ENCODE measurements around the gene GBP7.
"Not testable (repeated sequence)": the region's sequence is repeated elsewhere in the genome, so short reads cannot be mapped to it uniquely, and the experiment has no call there.

The GBP7 gene, protein sequence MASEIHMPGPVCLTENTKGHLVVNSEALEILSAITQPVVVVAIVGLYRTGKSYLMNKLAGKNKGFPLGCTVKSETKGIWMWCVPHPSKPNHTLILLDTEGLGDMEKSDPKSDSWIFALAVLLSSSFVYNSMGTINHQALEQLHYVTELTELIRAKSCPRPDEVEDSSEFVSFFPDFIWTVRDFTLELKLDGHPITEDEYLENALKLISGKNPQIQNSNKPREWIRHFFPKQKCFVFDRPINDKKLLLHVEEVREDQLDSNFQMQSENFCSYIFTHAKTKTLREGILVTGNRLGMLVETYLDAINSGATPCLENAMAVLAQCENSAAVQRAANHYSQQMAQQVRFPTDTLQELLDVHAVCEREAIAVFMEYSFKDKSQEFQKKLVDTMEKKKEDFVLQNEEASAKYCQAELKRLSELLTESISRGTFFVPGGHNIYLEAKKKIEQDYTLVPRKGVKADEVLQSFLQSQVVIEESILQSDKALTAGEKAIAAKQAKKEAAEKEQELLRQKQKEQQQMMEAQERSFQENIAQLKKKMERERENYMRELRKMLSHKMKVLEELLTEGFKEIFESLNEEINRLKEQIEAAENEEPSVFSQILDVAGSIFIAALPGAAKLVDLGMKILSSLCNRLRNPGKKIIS

DNA sequence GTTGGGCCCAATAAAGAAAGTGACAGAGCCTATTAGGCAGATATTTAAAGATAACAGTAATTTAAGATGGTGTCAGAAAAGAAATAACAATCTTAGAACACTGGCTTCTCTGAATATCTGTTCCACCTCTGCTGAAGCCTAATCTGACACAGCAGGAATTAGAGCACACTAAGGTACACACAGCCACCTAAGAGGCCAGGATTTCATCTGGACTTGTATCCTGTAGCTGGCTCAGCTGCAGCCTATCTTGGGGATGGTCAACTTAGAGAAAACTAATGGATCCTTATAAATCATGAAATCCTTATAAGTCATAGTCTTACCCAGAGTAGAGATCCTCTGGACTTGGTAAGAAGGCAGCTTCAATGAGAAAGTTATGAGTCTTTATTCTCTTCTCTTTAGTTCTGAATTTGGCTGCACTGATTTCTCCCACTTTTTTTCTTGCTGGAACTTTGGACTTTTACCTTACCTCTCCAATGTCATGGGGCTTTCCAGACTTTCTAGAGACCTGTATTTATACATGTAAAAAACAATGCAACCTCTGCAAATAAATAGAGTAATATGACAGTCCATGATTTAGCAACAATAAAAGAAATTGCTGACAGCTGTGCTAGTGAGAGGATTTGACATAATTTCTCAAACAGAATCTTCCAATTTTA lies at the start of gene GBP7:
GBP7 (minus strand) TSS at position 403 of the 656 bp plus-strand sequence. CDS start 4,068 bp downstream, outside the sequence.
- no peak for DNase-seq

- DNase-seq = no peak
Measured at GRCh38 chr1:89221341-89221740, 45.5 kb upstream of the GBP7 start.

DNA sequence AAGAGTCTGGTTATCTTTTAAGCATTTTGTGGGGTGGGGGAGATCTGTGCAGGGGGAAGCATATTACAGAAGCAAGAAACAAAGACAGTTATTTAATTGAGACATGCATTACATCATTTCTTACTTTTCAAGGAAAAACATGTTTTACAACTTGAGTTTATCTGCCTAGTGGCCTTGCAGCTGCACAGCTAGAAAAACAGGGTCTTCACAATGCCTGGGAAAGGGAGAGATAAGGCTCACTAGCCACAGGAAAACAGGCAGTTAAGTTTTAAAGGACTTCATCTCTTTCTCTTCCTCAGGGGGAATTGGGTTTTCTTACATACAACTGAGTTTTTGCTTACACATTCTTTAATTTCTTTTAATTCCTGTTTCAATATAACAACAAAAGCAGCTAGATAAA lies 44.0 kb upstream of the GBP7 start:
- not testable (repeated sequence) for DNase-seq

DNA sequence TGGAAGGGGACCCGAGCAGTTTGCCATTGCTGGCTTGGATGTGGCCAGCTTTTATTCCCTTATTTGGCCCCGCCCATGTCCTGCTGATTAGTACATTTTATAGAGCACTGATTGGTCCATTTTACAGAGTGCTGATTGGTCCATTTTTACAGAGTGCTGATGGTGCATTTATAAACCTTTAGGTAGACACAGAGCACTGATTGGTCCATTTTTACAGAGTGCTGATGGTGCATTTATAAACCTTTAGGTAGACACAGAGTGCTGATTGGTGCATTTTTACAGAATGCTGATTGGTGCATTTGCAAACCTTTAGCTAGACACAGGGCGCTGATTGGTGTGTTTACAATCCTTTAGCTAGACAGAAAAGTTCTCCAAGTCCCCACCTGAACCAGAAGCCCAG lies 43.1 kb upstream of the GBP7 start:
- not testable (repeated sequence) for DNase-seq

DNA sequence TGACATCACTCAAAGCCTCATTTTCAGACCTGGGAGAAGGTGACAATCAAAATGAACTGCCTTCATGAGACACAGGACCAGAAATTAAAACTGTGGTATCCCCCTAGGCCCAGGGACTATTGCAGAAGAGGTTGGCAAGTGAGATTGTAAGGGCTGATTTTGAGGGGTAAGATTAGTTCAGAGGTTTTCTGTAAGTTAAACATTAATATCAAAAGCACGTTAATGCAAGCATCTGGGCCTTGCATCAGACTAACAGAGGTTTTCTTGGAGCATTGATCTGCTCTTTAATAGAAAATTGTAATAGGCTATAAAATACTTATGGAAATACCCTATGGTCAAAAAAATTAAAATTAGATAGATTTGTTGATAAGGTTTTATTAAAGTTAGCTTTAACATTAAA lies 37.5 kb upstream of the GBP7 start:
- DNase-seq = no peak

DNA sequence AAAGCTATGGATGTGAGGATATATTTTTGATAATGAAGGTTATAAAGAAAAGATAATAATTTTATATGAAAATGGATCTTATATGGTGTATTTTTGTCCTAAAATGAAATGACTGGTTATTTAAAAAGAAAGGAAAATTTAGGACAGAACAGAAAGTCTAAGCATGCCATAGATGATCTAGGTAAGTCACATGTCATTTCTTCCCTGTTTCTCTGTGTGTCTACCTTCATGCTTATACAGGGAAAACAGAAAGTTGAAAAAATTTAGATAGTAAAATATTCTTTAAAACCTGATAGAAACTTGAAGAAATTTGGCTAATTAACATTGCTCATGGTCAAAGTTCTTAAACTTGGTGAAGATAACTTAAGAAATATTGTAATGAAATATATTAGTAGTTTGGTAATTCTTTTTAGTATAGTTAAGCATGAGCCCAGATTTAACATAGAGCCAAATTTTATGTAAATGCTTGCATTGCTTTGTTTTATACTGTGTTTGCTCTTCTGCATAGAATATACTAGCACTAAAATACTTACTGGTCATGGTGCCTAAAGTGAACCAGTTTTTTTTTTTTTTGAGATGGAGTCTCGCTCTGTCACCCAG lies 35.3 kb upstream of the GBP7 start:
- no peak for DNase-seq

- DNase-seq = no peak
Measured at GRCh38 chr1:89206373-89206772, 30.6 kb upstream of the GBP7 start.

- DNase-seq = no peak
Measured at GRCh38 chr1:89203166-89203565, 27.4 kb upstream of the GBP7 start.

DNA sequence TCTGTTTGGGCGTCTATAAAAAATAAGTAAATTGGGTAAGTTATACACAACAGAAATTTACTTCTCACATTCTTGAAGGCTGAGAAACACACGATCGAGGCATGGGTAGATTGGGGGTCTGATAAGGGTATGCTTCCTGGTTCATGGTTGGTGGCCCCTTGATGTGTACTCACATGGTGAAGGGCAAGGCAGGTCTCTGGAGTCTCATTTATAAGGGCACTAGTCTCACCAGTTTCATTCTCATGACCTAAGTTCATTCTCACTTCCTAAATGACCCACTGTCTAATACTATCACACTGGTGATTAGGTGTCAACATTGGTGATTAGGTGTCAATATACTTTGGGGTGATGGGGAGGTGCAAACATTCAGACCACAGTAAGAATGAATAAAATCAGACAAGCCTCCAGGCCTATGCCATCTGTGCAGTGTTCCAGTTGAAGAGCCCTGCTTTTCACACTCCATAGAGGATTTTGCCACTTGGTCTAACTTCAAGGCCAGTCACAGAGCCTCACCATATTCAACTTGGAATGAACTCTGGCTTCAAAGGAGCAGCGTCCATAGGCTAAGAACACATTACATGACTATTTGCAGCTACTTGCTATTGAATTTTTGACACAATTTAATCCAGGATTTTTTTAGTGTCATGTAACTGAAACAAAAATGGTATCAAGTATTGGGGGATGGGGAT lies 25.4 kb upstream of the GBP7 start:
- no peak for DNase-seq

DNA sequence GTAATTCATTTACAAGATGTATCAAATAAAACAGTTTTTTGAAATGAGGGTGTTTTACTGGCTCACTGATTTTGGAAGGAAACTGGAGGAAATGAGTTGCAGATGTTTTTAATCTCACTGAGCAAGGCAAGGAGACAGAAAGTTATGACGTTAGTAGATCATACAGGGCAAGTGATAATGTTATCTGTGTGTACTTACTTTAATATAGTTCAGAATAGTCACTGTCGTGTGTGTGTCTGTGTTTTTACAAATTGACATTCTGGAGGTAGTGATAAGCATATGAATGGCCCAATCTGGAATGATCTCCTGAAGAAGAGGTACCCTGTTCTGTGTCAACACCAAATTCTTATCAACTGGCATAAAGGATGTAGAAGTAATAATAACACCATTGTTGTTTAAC lies 24.9 kb upstream of the GBP7 start:
- DNase-seq = no peak

DNA sequence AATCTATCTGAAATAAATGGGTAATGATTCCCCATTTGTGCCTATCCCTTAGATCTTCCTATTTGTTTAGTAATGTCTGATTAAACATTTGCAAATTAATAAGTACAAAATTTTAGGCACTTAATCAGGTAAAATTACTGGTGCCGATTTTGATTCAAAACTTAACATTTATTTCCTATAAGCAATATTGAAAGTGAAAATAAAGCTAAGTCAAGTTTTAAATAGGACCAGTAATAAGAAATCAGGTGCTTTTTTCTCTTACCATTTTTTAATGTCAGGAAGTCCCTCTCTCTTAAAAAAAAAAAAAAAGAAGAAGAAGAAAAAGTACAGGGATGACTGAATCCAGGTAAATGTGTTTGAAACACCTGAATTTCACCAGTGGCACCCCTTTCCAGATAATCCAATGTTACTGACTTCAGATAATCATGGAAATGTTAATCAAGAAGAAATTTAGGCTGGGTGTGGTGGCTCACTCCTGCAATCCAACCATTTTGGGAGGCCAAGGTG lies 23.8 kb upstream of the GBP7 start:
- DNase-seq = no peak

DNA sequence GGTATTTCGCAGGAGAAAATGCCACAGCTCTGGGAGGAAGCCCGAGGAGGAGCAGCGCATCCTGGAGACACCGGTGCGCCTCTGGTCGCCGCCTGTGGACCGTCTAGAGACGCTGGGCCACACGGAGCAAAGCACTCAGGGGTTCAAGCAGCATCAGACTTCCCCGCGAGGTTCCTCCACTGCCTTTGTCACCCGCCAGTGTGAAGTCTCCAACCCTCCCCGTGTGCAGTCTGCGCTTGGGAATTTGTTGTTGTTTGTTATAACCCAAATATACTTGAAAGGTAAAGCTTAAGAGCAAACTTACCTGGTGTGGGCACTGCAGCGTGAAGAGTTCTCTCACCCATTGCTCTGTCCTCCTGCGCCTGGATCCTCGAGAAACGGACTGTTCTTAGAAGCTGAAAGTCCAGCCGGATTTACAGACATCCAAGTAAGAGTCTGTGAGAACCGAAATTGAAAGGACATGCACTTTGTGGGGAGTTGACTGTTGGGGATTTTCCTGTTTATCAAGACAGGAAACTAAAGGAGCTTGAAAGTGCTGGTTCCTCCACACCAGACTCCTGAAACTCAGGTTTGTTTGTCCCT lies 22.8 kb upstream of the GBP7 start, which contains the start of gene GBP4:
GBP4 (minus strand) TSS at position 452 of the 582 bp plus-strand sequence; CDS start at position 344, 108 bp downstream.
- no peak for DNase-seq

DNA sequence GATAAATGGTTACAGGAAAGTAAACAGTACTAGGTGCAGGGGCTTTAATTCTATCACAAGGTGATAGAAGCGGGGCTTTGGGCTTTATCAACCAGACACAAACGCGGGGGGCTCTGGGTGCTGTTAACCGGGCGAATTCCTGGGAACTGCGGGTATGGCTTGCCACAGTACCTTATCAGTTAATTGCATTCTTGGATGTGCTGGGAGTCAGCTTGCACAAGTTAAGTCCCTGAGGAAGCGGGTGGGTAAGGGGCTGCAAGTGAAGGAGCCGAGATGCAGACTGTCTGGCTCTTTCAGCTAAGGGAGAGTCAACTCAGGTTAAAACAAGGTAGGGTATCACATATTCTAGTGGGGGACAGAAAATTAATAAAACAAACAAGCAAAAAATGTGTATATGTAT lies 22.3 kb upstream of the GBP7 start:
- DNase-seq = no peak

DNA sequence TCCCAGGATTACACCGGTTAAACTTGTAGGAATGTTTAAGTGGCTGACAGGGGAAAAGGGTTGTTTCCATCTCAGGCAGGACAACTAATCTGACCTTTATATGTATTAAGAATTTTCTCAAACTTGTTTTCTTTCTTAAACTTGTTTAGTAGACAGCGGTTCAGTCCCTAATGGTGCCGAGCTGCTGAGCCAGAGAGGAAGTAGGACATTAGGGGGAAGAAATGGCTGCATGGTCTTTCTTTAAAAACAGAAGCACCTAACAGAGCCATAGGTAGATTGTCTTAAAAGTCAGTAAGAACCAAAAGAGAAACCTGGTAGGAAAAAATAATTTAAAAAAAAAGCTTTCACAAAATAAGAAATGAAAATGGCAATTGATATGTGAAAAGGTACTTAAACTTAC lies 19.7 kb upstream of the GBP7 start:
- no peak for DNase-seq

GRCh38 chr1:89191314-89191713 lies 15.5 kb upstream of the GBP7 start:
- DNase-seq = no peak

DNA sequence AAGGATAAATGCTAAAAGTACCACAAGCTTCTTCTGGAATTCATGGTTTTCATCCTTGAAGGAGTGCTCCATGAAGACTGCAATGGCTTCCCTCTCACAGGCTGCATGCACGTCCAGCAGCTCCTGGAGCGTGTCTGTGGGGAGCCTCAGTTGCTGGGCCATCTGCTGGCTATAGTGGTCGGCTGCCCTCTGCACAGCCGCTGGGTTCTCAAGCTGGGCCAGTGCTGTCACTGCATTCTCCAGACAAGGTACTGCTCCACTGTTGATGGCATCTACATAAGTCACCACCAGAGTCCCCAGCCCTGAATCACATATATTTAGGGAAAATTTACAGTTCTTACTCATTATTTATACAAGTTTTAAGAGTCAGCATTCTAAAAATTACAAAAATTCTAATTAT lies 14.2 kb upstream of the GBP7 start:
- no peak for DNase-seq

- no peak for DNase-seq
Measured at GRCh38 chr1:89179343-89179742, 3.5 kb upstream of the GBP7 start.

GRCh38 chr1:89176971-89177370 lies 1.2 kb upstream of the GBP7 start:
- DNase-seq = no peak

DNA sequence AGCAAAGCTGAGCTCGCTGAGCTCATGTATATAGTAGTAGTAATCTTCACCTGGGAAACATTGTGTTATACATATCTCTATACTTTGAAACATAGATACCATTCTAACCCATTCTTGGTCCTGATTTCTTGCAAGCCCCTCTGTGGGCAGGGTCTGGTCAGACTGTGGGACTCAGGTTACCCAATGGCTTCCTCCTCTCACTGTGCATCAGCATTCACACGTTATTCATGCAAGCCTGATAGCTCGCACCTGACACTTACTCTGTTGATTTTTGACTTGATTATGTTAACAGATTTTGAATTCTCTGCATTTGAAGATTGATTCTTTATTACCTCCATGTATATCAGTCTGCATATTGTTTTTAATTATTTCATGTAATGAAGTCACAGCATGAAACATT lies 1.3 kb downstream of the GBP7 start:
- DNase-seq = no peak

GRCh38 chr1:89172468-89173143 lies 3.2 kb downstream of the GBP7 start:
- no peak for DNase-seq

DNA sequence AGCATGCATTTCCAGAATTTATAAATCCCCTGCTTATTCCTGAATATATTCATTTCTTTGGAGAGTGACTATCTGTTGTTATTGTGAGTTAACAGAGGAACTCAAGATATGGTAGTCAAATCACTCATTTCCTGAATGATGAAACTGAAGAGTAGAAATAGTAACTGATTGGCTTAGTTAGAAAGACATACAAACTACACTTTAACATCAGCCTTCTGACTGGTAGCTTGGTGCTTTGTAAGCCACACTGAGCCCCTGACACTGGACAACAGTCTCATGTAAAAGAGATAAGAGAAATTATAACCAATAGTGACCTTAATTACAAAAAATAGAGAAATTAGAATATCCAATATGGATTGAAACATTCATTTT lies 4.8 kb downstream of the GBP7 start:
- no peak for DNase-seq

Measured in cerebellar nuclear complex (tissue), 1 donor.